Astrocyte of the spinal cord (primary cell): ENCODE results near the gene AHI1.

Experiments used
- DNase-seq: peaks from one replicate; pipeline ENCODE4 v3.0.0; 2011; ENCODE audit warnings: low read depth, low spot score
- H3K4me3 ChIP-seq: 2 replicates; pipeline ENCODE4 v1.5.1; 2011; ENCODE audit warnings: low read depth, mild to moderate bottlenecking, low read length, moderate library complexity
- CTCF ChIP-seq: IDR thresholded peaks from 2 replicates; pipeline ENCODE4 v1.5.1; 2012; ENCODE audit warnings: low read depth, mild to moderate bottlenecking, low read length, inconsistent platforms
- in situ Hi-C: cut with HindIII; loops from 2 replicates; pipeline ENCODE4 v1.10.0; 2017; ENCODE audit warnings: low sequenced_read_pairs

The AHI1 gene

DNA sequence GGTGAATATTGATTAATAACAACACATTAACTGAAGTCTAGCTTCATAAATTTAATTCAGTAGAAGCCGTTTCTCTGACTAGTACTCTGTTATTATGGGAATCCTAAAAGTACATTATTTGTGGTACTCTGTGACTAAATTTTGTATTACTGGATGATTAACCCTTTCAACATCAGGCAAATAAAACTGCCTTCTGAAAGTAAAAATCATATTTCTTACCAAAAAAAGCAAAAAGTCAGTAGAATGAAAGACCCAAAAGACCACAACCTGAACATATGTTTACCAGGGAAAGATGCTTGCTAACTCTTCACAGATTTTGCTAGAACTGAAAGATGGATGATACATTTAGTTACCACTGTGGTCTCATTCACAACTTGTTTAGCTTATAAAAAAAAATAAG is 73.2 kb downstream of the AHI1 start:
- no peak for TF ChIP-seq CTCF
- in situ Hi-C loops, result no loop called here
- DNase-seq, result no peak
- H3K4me3 ChIP-seq, result no peak overlapping the region

DNA sequence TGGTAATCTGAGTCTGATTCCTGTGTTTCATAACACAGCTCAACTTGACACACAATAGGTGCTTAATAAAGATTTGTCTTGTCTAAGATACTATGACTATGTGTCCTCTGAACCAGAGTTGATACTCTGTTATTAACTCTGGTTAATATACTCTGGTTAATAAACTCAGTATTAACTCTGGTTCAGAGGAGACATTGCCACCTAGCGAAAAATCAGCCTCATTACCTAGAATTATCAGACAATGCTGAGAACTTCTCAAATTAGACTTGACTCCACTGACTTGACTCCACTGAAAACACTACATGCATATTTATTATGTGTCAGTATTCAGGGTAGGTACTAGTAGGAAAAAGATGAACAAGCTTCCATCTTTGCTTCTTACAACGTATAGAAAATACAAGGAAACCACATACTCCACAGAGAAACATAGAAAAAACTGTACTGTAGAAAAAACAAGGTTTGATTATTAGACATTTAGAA is 73.9 kb downstream of the AHI1 start:
- no peak overlapping the region for H3K4me3 ChIP-seq
- in situ Hi-C loops, result no loop called here
- peak; percentile 63 for DNase-seq
- TF ChIP-seq CTCF, result peak; percentile 63

GRCh38 chr6:135419162-135419561 is 78.4 kb downstream of the AHI1 start:
- DNase-seq, result peak; percentile 54
- TF ChIP-seq CTCF, result no peak
- no peak overlapping the region for H3K4me3 ChIP-seq
- in situ Hi-C loops, result no loop called here

GRCh38 chr6:135418040-135418760 is 79.3 kb downstream of the AHI1 start:
- in situ Hi-C loops, result no loop called here
- no peak overlapping the region for H3K4me3 ChIP-seq
- TF ChIP-seq CTCF, result no peak
- DNase-seq, result no peak

DNA sequence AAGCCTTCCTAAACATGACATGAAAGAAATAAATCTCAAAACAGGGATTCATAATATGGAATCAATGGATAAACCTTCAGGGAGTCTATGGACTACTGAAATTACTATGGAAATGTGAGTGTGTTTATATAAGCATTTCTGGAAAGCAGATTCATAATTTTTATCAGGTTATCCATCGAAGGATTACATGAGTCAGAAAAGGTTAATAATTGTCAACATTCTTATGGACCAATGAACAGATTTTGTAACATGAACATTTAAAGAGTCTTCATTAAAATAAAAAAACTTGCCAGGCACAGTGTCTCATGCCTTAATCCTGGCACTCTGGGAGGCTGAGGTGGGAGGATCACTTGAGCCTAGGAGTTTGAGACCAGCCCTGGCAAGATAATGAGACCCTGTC is 84.8 kb downstream of the AHI1 start:
- no peak for DNase-seq
- TF ChIP-seq CTCF, result no peak
- in situ Hi-C loops, result no loop called here
- no peak overlapping the region for H3K4me3 ChIP-seq

DNA sequence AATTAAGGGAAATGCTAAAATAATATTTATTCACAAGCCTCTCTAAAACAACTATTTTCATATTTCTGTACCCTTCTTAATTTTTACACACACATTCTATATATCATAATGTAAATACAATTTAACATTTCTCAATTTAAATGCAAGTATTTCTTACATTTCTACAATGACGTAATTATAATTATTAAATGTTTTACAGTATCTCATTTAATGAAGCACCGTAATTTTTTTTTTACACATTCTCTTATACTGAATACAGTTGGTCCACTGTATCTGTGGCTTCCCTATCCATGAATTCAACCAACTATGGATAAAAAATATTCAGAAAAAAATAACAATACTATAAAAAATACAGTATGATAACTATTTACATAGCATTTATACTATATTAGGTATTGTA is 85.7 kb downstream of the AHI1 start:
- DNase-seq, result no peak
- no peak for TF ChIP-seq CTCF
- no peak overlapping the region for H3K4me3 ChIP-seq
- in situ Hi-C loops, result no loop called here
